ENCODE measurements around the gene TAS2R7. TPM values are rescaled to one million over a fixed set of nuclear protein-coding genes. Genes with fewer than 3 reads are reported as not detected.
"Not testable (repeated sequence)": the region's sequence is repeated elsewhere in the genome, so short reads cannot be mapped to it uniquely, and the experiment has no call there.

The TAS2R7 gene, protein sequence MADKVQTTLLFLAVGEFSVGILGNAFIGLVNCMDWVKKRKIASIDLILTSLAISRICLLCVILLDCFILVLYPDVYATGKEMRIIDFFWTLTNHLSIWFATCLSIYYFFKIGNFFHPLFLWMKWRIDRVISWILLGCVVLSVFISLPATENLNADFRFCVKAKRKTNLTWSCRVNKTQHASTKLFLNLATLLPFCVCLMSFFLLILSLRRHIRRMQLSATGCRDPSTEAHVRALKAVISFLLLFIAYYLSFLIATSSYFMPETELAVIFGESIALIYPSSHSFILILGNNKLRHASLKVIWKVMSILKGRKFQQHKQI
- total RNA-seq = not detected
- long read RNA-seq = 0 reads

- DNase-seq (no peak), ATAC-seq (no peak)
- intact Hi-C loops (cut with DNase I, micrococcal nuclease) = no loop called here
Measured at GRCh38 chr12:10802587-10802986, at the start of gene TAS2R7. Gene TAS2R7, minus strand, starts transcription at chr12:10802627. Its CDS starts 57 bp downstream, at chr12:10802570.

GRCh38 chr12:10851243-10851858 is 48.9 kb upstream of the TAS2R7 start:
- intact Hi-C loops (cut with DNase I, micrococcal nuclease) = no loop called here
- ATAC-seq (no peak), DNase-seq (no peak)

GRCh38 chr12:10849425-10849878 is 47.0 kb upstream of the TAS2R7 start, which contains the start of gene PRR4:
Gene PRR4, minus strand, starts transcription at chr12:10849475. Its CDS starts 38 bp downstream, at chr12:10849437.
- DNase-seq (no peak), ATAC-seq (no peak)
- intact Hi-C loops (cut with DNase I, micrococcal nuclease) = no loop called here

GRCh38 chr12:10847744-10848143 is 45.3 kb upstream of the TAS2R7 start:
- DNase-seq (no peak), ATAC-seq (no peak)
- intact Hi-C loops (cut with DNase I, micrococcal nuclease) = no loop called here

- no peak for ATAC-seq
- intact Hi-C loops (cut with DNase I, micrococcal nuclease) = no loop called here
Measured at GRCh38 chr12:10842862-10843261, 40.4 kb upstream of the TAS2R7 start.

DNA sequence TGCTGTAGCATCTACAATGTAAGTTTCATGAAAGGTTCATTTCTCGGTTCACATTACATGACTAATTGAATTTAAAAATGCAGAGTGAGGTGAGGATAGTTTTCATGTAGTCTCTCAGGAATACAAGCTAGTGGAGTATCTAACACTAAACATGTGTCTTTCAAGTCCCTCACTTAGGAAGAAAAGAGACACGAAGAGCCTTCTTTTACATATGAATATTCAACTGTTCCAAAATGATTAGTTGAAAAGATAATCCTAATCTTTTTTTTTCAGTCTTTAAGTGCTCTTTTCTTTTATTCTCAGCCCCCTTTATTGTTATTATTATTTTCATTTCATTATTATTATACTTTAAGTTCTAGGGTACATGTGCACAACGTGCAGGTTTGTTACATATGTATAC is 36.0 kb upstream of the TAS2R7 start:
- intact Hi-C loops (cut with DNase I, micrococcal nuclease) = no loop called here
- no peak for DNase-seq
- ATAC-seq = no peak

More at GRCh38 chr12:10842862-10843261, 40.4 kb upstream of the TAS2R7 start:
- no peak for DNase-seq

DNA sequence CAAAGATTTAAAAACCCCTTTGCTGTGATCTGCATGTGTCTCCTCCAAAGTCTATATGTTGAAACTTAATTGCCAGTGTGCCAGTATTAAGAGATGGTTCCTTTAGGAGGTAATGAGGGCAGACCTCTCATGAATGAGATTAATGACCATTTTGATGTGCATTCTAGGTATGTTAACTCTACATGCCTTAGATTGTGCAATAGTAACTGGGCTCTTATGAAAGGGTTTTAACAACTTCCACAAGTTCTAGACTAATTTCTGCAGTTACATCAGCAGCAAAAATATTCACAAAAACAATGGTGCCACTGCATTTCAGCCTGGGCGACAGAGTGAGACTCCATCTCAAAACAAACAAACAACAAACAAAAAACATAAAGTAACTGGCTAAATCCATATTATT is 27.6 kb upstream of the TAS2R7 start:
- intact Hi-C loops (cut with DNase I, micrococcal nuclease) = no loop called here
- ATAC-seq = no peak
- no peak for DNase-seq

DNA sequence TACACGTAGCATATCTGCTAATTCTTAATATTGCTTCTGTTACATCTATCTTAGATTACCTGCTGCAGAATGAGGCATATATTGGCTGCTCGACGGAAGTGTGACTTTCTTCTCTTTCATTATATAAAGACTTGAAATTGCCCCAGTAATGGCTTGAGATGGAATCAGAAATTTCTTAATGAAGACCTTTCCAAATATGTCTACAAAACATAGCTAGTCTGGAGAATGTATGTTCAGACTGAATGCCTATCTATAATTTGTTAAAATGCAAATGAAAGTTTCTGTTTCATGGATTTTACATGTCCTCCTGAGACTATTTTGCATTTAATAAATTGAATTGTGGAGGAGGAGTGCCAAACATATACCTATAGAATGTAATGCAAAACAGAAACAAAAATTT is 23.8 kb upstream of the TAS2R7 start, which contains the start of gene TAS2R10:
Gene TAS2R10 (minus strand): TSS at position 101 of the 400 bp plus-strand sequence. CDS start 89 bp downstream, at position 12.
- DNase-seq (no peak), ATAC-seq (no peak)
- intact Hi-C loops (cut with DNase I, micrococcal nuclease) = no loop called here

- DNase-seq (no peak), ATAC-seq (no peak)
- intact Hi-C loops (cut with DNase I, micrococcal nuclease) = no loop called here
Measured at GRCh38 chr12:10824957-10825356, 22.5 kb upstream of the TAS2R7 start.

- no peak for DNase-seq
- ATAC-seq = no peak
- intact Hi-C loops (cut with DNase I, micrococcal nuclease) = no loop called here
Measured at GRCh38 chr12:10811883-10812536, 9.6 kb upstream of the TAS2R7 start.

- intact Hi-C loops (cut with DNase I, micrococcal nuclease) = no loop called here
- ATAC-seq (no peak), DNase-seq (no peak)
Measured at GRCh38 chr12:10810068-10810467, 7.6 kb upstream of the TAS2R7 start, which contains the start of gene TAS2R9. Gene TAS2R9, minus strand, starts transcription at chr12:10810168. Its CDS starts 93 bp downstream, at chr12:10810075.

DNA sequence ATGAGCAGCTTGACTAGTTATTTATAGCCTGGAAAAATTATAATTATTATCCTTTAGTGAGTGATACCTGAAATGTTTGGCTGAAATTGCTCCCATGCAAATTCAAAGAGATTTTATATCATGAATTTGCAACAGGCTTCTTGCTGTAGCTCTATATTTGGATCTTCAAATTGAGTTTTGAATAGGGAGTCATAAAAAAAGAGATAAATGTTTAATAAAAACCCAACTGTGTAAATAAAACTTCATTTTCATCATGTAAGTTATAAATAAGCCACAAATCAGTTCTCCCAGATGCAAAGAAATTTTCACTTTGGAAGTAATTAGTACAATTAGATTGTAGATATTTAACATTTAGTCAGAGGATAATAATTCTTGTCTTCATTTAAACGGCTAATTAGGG is 4.8 kb upstream of the TAS2R7 start, which contains the start of gene TAS2R8:
Gene TAS2R8 (minus strand): TSS at position 101 of the 400 bp plus-strand sequence. CDS start 306 bp downstream, outside the sequence.
- intact Hi-C loops (cut with DNase I, micrococcal nuclease) = no loop called here
- ATAC-seq = no peak

DNA sequence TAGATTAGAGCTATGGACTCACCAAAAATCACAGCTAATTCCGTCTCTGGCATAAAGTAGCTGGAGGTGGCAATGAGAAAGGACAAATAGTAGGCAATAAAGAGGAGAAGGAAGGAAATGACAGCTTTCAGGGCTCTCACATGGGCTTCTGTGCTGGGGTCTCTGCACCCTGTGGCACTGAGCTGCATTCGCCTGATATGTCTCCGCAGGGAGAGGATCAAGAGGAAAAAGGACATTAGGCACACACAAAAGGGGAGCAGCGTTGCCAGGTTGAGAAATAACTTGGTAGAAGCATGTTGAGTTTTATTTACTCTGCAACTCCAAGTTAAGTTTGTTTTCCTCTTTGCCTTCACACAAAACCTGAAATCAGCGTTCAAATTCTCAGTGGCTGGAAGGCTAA is 686 bp downstream of the TAS2R7 start:
- no peak for DNase-seq
- ATAC-seq = no peak
- intact Hi-C loops (cut with DNase I, micrococcal nuclease) = no loop called here

More for the DNA sequence above, 4.8 kb upstream of the TAS2R7 start, which contains the start of gene TAS2R8:
- DNase-seq = no peak

DNA sequence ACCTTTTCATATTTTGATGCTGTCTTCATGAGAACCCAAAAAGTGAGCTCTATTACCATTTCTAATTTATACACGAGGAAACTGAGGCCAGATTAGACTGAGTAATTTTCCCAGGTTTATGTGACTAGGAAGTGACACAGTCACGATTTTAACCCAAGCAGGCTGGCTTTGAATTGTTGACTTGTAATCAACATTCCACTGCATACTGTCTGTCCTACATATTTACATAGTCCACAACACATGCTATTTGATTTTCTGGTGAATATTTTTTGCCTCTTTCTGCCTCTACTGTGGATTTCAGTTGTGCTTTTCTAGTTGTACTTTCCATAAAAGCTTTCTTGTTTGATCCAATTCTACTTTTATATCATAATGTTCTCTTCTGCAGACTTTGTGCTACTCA is 8.2 kb downstream of the TAS2R7 start:
- ATAC-seq (no peak), DNase-seq (no peak)
- intact Hi-C loops (cut with DNase I, micrococcal nuclease) = no loop called here

DNA sequence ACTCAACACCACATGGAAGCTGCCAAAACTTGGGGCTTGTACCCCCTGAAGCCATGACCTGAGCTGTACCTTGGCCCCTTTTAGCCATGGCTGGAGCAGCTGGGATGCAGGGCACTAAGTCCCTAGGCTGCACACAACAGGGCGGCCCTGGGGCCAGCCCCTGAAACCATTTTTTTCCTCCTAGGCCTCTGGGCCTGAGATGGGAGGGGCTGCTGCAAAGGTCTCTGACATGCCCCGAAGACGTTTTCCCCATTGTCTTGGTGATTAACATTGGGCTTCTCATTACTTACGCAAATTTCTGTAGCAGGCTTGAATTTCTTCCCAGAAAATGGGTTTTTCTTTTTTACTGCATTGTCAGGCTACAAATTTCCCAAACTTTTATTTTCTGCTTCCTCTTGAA is 10.7 kb downstream of the TAS2R7 start:
- DNase-seq; ATAC-seq; intact Hi-C loops (cut with DNase I, micrococcal nuclease): not testable (repeated sequence)

- no peak for DNase-seq
- intact Hi-C loops (cut with DNase I, micrococcal nuclease) = no loop called here
- no peak for ATAC-seq
Measured at GRCh38 chr12:10783252-10783651, 19.2 kb downstream of the TAS2R7 start.

- intact Hi-C loops (cut with DNase I, micrococcal nuclease) = no loop called here
- no peak for ATAC-seq
Measured at GRCh38 chr12:10779103-10779502, 23.3 kb downstream of the TAS2R7 start.

GRCh38 chr12:10771132-10771733 is 31.2 kb downstream of the TAS2R7 start:
- intact Hi-C loops (cut with DNase I, micrococcal nuclease) = loop anchor here in 1 of 2 donors (2.0 to 5.0 kb wide), 2 partner anchors 428 to 716 kb away; no protein-coding TSS in a partner anchor
- ATAC-seq = peak; percentile 59

More at GRCh38 chr12:10779103-10779502, 23.3 kb downstream of the TAS2R7 start:
- DNase-seq = no peak

DNA sequence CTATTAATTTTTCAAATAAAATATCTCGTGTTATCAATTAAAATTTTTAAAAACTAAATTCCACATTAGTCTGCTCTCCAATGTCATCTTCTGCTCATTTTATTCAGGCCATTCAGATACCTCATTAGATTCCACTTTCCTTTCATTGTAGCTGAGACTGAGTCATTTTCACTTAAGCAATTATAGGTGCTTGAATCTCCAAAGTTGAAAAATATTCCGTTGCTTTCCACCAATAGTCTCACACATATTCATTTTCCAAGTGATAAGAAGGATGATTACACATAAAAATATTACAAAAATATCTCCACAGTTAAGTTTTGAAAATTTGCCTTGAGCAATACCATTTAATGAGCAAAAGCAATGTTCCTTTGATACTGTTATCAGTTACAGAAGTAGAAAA is 42.8 kb downstream of the TAS2R7 start:
- intact Hi-C loops (cut with DNase I, micrococcal nuclease) = no loop called here
- ATAC-seq (no peak), DNase-seq (no peak)

More at GRCh38 chr12:10771132-10771733, 31.2 kb downstream of the TAS2R7 start:
- no peak for DNase-seq

Data from left colon (tissue), 2 donors.